Stimulated activated CD4-positive, alpha-beta T cell treated with anti-CD3 and anti-CD28 coated beads, Interleukin-4, amount 100 ng/mL, for 4 hours (primary cell): ENCODE results near the gene CNTN4.

Source experiments
- DNase-seq, 2 experiments: peaks; one replicate each; pipeline ENCODE4 v3.0.0-alpha.2; 2020

CNTN4 gene

GRCh38 chr3:2623436-2623835 lies 524.8 kb downstream of the CNTN4 start:
- no peak for DNase-seq

GRCh38 chr3:2628117-2628516 lies 529.5 kb downstream of the CNTN4 start:
- no peak for DNase-seq

GRCh38 chr3:2635511-2635910 lies 536.8 kb downstream of the CNTN4 start:
- DNase-seq, result no peak

- no peak for DNase-seq
Measured at GRCh38 chr3:2643606-2644005, 544.9 kb downstream of the CNTN4 start.

GRCh38 chr3:2645001-2645400 lies 546.3 kb downstream of the CNTN4 start:
- no peak for DNase-seq

GRCh38 chr3:2650746-2651145 lies 552.1 kb downstream of the CNTN4 start:
- DNase-seq, result no peak

- DNase-seq, result no peak
Measured at GRCh38 chr3:2652386-2652785, 553.7 kb downstream of the CNTN4 start.

GRCh38 chr3:2653706-2654105 lies 555.0 kb downstream of the CNTN4 start:
- DNase-seq, result no peak

GRCh38 chr3:2655229-2655701 lies 556.6 kb downstream of the CNTN4 start:
- no peak for DNase-seq

- DNase-seq, result no peak
Measured at GRCh38 chr3:2656806-2657777, 558.4 kb downstream of the CNTN4 start.

GRCh38 chr3:2657971-2658370 lies 559.3 kb downstream of the CNTN4 start:
- DNase-seq, result no peak

GRCh38 chr3:2659896-2660295 lies 561.2 kb downstream of the CNTN4 start:
- no peak for DNase-seq

GRCh38 chr3:2661078-2661477 lies 562.4 kb downstream of the CNTN4 start:
- no peak for DNase-seq

GRCh38 chr3:2677501-2677900 lies 578.8 kb downstream of the CNTN4 start:
- DNase-seq, result no peak

GRCh38 chr3:2680236-2680635 lies 581.6 kb downstream of the CNTN4 start:
- no peak for DNase-seq

GRCh38 chr3:2684046-2684445 lies 585.4 kb downstream of the CNTN4 start:
- no peak for DNase-seq

- DNase-seq, result no peak
Measured at GRCh38 chr3:2686816-2687502, 588.3 kb downstream of the CNTN4 start.

- DNase-seq, result no peak
Measured at GRCh38 chr3:2697589-2697988, 598.9 kb downstream of the CNTN4 start.

GRCh38 chr3:2701471-2701870 lies 602.8 kb downstream of the CNTN4 start:
- no peak for DNase-seq

- no peak for DNase-seq
Measured at GRCh38 chr3:2706144-2706835, 607.6 kb downstream of the CNTN4 start.

GRCh38 chr3:2706836-2707210 lies 608.2 kb downstream of the CNTN4 start:
- DNase-seq, result no peak

- DNase-seq, result no peak
Measured at GRCh38 chr3:2711081-2711480, 612.4 kb downstream of the CNTN4 start.

- no peak for DNase-seq
Measured at GRCh38 chr3:2713923-2714322, 615.3 kb downstream of the CNTN4 start.
